ENCODE results near the gene ARHGEF39. TPM values are rescaled to one million over a fixed set of nuclear protein-coding genes. Genes with fewer than 3 reads are reported as not detected.
"Not testable (repeated sequence)": the region's sequence is repeated elsewhere in the genome, so short reads cannot be mapped to it uniquely, and the experiment has no call there.

The ARHGEF39 gene
- total RNA-seq, 1 experiment from 2014 or later, result 5.7 TPM

DNA sequence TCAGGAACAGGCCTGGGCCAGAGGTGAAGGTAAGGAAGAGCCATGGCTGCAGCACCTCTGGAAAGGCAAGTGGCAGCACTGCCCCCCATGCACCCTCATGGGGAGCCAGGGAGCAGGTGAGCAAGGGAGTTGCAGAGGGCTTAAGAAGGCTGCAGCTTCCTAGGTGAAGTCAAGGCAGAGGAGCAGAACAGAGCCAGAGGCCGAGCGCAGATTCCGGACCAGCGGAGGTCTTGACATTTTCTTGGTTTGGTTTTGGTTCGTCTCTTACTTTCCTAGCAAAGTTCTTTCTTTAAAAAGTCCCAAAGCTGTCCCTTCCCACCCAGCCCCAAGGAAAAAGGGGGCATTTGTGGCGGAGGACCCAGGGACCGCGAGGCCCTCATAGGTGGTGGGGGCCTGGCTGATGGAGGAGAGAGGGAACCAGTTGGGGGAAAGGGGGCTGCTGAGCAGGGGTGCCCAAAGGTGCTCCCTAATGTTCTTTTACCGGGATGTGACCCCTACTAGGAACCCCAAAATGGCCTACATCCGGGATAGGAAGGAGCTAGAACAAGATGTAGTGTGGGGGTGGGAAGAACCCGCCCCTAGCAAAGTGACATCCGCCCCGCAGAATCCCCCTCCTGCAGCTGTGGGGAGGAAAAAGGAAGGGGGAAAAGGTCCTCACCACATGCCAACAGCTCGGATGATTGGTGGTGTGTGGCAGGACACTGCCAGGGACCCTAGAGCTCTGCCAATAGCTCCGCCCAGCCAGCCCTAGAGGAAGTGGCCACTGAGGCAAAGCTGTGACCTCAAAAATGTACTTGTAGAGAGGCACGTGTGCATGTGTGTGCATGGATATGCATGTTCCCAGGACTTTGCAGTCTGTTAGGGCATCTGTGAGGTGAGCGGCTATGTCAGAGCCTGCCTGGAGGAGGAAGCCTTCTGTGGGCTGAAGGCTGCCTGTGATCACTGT, 45.9 kb downstream of the ARHGEF39 start:
- DNase-seq (ENCODE audit: low read depth), result no peak

DNA sequence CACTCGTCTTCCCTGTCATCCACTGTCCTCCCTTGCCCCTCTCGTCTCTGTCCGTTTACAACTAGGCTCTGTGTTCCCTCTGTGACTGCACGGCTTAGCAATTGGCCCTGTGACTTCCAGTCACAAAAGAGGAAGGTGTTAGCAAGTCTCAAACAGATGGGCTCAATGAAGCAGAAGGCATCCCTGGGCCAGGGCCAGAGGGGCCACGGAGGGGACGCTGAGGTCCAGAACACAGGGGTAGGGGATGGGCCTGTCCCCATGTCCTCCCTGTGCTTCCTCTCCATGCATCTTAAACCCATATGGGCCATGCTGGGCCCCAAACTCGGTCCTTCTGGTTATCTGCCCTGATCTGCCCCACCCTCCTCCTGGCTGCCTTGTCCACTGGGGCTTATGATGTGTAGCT, 46.7 kb downstream of the ARHGEF39 start, which contains the start of gene CD72:
Gene CD72, minus strand, starts transcription at position 89 of the 403 bp plus-strand sequence. CDS start 110 bp downstream, outside the sequence.
- DNase-seq (ENCODE audit: low read depth), result no peak

GRCh38 chr9:35617548-35617947, 47.4 kb downstream of the ARHGEF39 start:
- DNase-seq (ENCODE audit: low read depth), result no peak

GRCh38 chr9:35616681-35617459, 48.1 kb downstream of the ARHGEF39 start:
- peak; percentile 62 for DNase-seq (ENCODE audit: low read depth)

DNA sequence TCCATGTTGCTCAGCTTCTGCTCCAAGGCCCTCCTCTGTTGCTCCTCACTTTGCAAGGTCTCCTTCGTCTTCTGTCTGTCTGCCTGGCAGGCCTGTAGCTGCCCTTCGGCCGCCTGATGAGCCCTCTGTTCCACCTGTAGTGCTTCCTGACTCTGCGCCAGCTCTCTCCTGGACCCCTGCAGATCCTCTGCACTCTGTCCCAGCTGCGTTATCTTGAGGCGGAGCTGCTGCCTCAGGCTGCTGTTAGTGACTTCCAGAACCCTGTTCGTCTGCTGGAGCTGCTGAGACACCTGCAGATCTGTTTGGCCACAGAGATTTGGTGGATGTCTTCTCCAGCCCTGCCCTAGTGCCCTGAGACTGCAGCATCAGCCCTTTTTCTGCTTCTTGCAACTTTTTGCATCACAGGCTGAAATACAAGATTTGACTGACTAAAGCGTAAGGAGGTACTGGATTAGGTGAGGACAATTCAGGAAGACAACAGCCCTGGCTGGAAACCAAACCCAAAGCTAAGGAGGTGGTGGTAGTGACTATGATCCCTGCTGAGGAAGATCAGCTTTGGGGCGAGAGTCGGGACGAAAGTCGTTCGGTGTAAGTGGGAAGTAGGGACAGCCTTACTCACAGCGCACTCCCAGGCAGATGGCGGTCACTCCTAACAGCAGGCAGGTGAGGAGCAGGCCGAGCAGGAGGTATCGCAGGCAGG, 48.9 kb downstream of the ARHGEF39 start:
- DNase-seq (ENCODE audit: low read depth), result no peak

DNA sequence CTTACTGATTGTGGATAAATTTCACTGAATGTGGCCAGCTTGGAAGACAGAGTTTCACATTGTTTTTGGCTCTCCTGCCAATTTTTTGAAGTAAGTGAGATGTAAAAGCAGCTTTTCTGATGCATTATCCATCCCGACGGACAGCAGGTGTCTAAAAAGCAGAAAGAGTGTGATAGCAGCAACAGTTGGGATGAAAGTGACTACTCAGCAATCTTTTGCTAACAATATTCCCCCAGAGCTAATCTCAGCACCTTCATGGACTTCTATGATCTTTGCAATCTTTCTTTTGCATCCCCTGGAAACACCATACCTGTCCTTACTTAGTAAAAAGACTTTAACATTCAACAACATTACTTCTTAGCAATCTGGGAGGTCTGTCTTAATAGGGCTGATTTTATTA, 52.2 kb downstream of the ARHGEF39 start:
- no peak for DNase-seq (ENCODE audit: low read depth)

- DNase-seq (ENCODE audit: low read depth), result not testable (repeated sequence)
Measured at GRCh38 chr9:35612066-35612465, 52.9 kb downstream of the ARHGEF39 start.

GRCh38 chr9:35611230-35611797, 53.7 kb downstream of the ARHGEF39 start:
- DNase-seq (ENCODE audit: low read depth), result peak; percentile 31

GRCh38 chr9:35609820-35610163, 55.2 kb downstream of the ARHGEF39 start:
- no peak for DNase-seq (ENCODE audit: low read depth)

Other genes starting within 250 kb of the ARHGEF39 start
- gene RUSC2, start 175.1 kb downstream of the ARHGEF39 start, total RNA-seq (2014; rRNA removed; shearing (Covaris generic)), result 11.5 and 24.3 TPM in 2 replicates
- 7.1 and 11.0 TPM in 2 replicates for gene TESK1, start 59.9 kb downstream of the ARHGEF39 start, total RNA-seq (2014; rRNA removed; shearing (Covaris generic))
- gene CD72, start 46.8 kb downstream of the ARHGEF39 start, total RNA-seq (2014; rRNA removed; shearing (Covaris generic)), result 0.05 and 4.1 TPM in 2 replicates
- not detected in 2 replicates for gene SIT1, start 14.3 kb downstream of the ARHGEF39 start, total RNA-seq (2014; rRNA removed; shearing (Covaris generic))
- gene RMRP, start 7.2 kb downstream of the ARHGEF39 start, total RNA-seq (2014; rRNA removed; shearing (Covaris generic)), result 4,274 and 18,093 TPM in 2 replicates
- 4.5 and 7.3 TPM in 2 replicates for gene CCDC107, start 6.9 kb downstream of the ARHGEF39 start, total RNA-seq (2014; rRNA removed; shearing (Covaris generic))
- 38.2 and 67.0 TPM in 2 replicates for gene CA9, start 8.7 kb upstream of the ARHGEF39 start, total RNA-seq (2014; rRNA removed; shearing (Covaris generic))
- 7.0 and 12.1 TPM in 2 replicates for gene TPM2, start 24.7 kb upstream of the ARHGEF39 start, total RNA-seq (2014; rRNA removed; shearing (Covaris generic))
- gene TLN1, start 67.0 kb upstream of the ARHGEF39 start, total RNA-seq (2014; rRNA removed; shearing (Covaris generic)), result 110 and 215 TPM in 2 replicates
- gene CREB3, start 67.5 kb upstream of the ARHGEF39 start, total RNA-seq (2014; rRNA removed; shearing (Covaris generic)), result 133 and 168 TPM in 2 replicates
- 19.6 and 22.2 TPM in 2 replicates for gene GBA2, start 84.0 kb upstream of the ARHGEF39 start, total RNA-seq (2014; rRNA removed; shearing (Covaris generic))
- gene RGP1, start 84.1 kb upstream of the ARHGEF39 start, total RNA-seq (2014; rRNA removed; shearing (Covaris generic)), result 17.5 and 22.4 TPM in 2 replicates
- not detected in 2 replicates for gene MSMP, start 89.1 kb upstream of the ARHGEF39 start, total RNA-seq (2014; rRNA removed; shearing (Covaris generic))
- 4.4 and 7.6 TPM in 2 replicates for gene NPR2, start 126.4 kb upstream of the ARHGEF39 start, total RNA-seq (2014; rRNA removed; shearing (Covaris generic))
- 0.86 and 2.3 TPM in 2 replicates for gene SPAG8, start 147.1 kb upstream of the ARHGEF39 start, total RNA-seq (2014; rRNA removed; shearing (Covaris generic))
- 53.5 and 92.9 TPM in 2 replicates for gene HINT2, start 149.8 kb upstream of the ARHGEF39 start, total RNA-seq (2014; rRNA removed; shearing (Covaris generic))
- gene FAM221B, start 163.5 kb upstream of the ARHGEF39 start, total RNA-seq (2014; rRNA removed; shearing (Covaris generic)), result not detected in 2 replicates
- 1.9 and 4.2 TPM in 2 replicates for gene TMEM8B, start 164.0 kb upstream of the ARHGEF39 start, total RNA-seq (2014; rRNA removed; shearing (Covaris generic))
- gene OR13J1, start 205.2 kb upstream of the ARHGEF39 start, total RNA-seq (2014; rRNA removed; shearing (Covaris generic)), result not detected in 2 replicates
- 1.6 and 3.1 TPM in 2 replicates for gene HRCT1, start 241.0 kb upstream of the ARHGEF39 start, total RNA-seq (2014; rRNA removed; shearing (Covaris generic))
- not detected in 2 replicates for gene SPAAR, start 244.3 kb upstream of the ARHGEF39 start, total RNA-seq (2014; rRNA removed; shearing (Covaris generic))

Data from M059J (cell line).